Measurements from ENCODE around the gene DGKG. TPM values are rescaled to one million over a fixed set of nuclear protein-coding genes. Genes with fewer than 3 reads are reported as not detected.
A peak's percentile ranks its signal among the peaks of the same experiment; 100 is the strongest.

The DGKG gene
- total and polyA plus RNA-seq, 12 donors, result 7.2 to 75.7 (median 41.4) TPM

DNA sequence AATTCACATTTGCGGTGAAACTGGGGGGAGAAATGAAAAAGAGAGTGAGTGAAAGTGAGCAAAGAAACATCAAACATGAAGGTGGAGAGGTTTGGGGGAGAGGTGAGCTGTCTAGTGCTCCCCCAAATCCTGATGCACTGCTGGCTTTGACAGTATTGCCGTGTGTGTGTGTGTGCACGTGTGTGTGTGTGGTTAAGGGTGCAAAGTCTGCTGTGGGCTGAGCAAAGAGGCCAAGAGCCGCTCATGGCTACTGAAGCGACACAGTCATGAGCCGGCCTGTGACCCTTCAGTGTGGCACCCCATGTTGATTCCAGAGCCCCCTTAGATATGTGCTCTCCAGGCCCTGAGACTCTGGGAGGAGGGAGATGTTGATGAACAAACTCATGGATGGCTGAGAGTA lies 94.3 kb downstream of the DGKG start:
- ATAC-seq (no peak), DNase-seq (no peak)
- intact Hi-C loops (cut with DNase I), result no loop called here
- Histone ChIP-seq H3K36me3 (peaks cover 0 to 39% (median 0%) of the 10 kb centered on the region in 9 donors), H3K27me3 (peaks cover 0 to 3% (median 0%) of the 10 kb centered on the region in 7 donors), H3K4me3 (no peak overlapping the region), H3K9me3 (no peaks in the 10 kb centered on the region), H3K27ac (no peak overlapping the region), H3K4me1 (no peaks in the 10 kb centered on the region)
- WGBS, 2 donors, result 90 to 94% methylated on average over 6 of the region's 6 CpGs
- TF ChIP-seq, protein P1, sequence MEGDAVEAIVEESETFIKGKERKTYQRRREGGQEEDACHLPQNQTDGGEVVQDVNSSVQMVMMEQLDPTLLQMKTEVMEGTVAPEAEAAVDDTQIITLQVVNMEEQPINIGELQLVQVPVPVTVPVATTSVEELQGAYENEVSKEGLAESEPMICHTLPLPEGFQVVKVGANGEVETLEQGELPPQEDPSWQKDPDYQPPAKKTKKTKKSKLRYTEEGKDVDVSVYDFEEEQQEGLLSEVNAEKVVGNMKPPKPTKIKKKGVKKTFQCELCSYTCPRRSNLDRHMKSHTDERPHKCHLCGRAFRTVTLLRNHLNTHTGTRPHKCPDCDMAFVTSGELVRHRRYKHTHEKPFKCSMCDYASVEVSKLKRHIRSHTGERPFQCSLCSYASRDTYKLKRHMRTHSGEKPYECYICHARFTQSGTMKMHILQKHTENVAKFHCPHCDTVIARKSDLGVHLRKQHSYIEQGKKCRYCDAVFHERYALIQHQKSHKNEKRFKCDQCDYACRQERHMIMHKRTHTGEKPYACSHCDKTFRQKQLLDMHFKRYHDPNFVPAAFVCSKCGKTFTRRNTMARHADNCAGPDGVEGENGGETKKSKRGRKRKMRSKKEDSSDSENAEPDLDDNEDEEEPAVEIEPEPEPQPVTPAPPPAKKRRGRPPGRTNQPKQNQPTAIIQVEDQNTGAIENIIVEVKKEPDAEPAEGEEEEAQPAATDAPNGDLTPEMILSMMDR (IDR thresholded peaks at IDR 0.05), result no peak

DNA sequence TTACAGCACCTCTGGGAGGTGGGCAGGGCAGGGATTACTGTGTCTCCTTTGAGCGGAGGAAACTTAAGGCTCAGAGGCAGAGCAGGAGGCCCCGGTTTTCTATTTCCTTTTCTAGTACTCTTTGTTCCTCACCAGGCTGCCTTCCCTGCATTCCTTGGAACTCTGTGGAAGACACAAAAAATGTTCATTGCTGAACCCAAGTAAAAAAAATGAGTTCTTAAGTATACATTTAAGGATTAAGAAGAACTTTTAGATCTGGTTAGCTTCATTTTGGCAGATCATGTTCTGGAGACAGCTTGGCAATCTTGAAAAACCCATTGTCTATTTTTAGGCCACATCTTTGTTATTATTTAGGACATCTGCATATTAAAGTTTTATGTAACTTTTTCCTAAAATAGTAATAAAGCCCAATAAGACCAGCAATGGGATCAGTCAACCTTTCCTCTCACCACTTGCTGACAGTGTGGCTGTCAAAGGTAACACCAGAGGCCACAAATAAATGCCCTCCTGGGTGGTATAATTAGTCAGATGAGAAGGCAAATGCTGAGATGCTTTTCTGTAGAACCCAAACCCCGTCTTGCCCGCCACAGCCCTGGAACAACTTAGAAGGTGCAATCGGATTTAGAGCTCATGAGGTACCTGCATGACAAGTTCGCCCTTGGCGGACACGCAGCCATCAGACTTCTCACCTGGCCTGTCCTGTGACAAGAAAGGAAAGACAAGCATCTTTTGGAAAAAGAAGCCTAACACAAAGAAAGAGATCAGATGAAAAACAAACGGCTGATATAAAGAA lies 97.2 kb downstream of the DGKG start:
- Histone ChIP-seq H3K4me1 (peaks cover 0 to under 1% (median 0%) of the 10 kb centered on the region in 9 donors), H3K9me3 (no peaks in the 10 kb centered on the region), H3K36me3 (peaks cover 0 to 44% (median 0%) of the 10 kb centered on the region in 9 donors), H3K27ac (no peak overlapping the region), H3K27me3 (peaks cover 0 to 3% (median 0%) of the 10 kb centered on the region in 7 donors), H3K4me3 (no peak overlapping the region)
- 87 to 90% methylated on average over 9 of the region's 9 CpGs for WGBS, 2 donors
- no peak for ATAC-seq
- intact Hi-C loops (cut with DNase I), result loop anchor here in 2 of 10 donors (5.0 kb wide), 2 partner anchors 272 to 277 kb away; partner anchors contain the start of gene CRYGS (in 1 of the 2)
- DNase-seq, result no peak
- TF ChIP-seq, protein P1 (IDR thresholded peaks at IDR 0.05), result no peak

DNA sequence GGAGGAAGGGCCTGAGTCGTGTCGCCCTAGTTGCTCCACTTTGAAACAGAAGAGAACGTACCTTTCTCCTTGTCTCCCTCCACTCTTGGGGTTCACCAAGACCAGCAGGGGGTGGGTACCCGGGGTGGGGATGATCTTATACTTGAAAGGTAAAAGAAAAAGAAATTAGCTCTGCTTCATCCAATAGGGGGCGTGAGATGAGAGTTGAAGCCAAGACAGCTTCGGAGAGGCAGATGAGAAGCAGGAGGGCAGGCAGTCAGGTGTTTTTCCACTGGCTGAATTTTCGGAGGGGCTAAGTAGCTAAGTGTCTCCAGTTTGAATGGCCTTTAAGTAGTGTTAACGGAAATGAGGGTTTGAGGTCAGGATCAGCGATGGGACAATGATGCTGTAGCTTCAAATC lies 100.4 kb downstream of the DGKG start:
- Histone ChIP-seq H3K36me3 (peaks cover 0 to 39% (median 14%) of the 10 kb centered on the region in 9 donors), H3K9me3 (no peaks in the 10 kb centered on the region), H3K4me3 (no peak overlapping the region), H3K4me1 (peaks cover 0 to 6% (median 0%) of the 10 kb centered on the region in 9 donors), H3K27me3 (no peaks in the 10 kb centered on the region), H3K27ac (no peak overlapping the region)
- ATAC-seq (no peak), DNase-seq (no peak)
- TF ChIP-seq, protein P1 (IDR thresholded peaks at IDR 0.05), result peak in 1 of 9 donors; percentile 9
- intact Hi-C loops (cut with DNase I), result loop anchor here in 2 of 10 donors (5.0 kb wide), 2 partner anchors 276 to 281 kb away; partner anchors contain the start of gene CRYGS (in 1 of the 2)
- WGBS, 2 donors, result 51 to 55% methylated on average over 9 of the region's 9 CpGs

DNA sequence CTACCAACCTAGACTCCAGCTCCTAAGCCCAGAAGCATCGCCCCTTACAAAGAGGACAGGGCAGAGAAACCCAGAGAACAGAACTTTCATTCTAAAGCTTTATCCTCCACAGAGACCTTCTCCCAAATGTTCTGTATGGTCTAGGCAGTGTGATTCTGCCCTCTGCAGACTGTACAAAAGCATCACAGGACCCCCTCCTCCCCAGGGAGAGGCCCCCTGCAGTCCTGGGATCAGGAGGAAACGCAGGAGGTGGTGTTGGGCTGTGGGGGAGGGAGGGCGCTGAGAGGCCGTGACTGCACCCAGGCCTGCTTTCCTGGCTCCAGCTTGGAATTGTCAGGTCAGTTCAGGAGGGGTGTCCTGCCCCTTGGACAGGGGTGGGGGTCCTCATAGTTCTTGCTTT lies 101.3 kb downstream of the DGKG start:
- H3K9me3 ChIP-seq, result no peaks in the 10 kb centered on the region
- H3K27me3 ChIP-seq, result no peaks in the 10 kb centered on the region
- ATAC-seq (no peak), DNase-seq (no peak)
- H3K27ac ChIP-seq, result no peak overlapping the region
- peaks cover 0 to 6% (median 0%) of the 10 kb centered on the region in 9 donors for H3K4me1 ChIP-seq
- peaks cover 0 to 44% (median 14%) of the 10 kb centered on the region in 9 donors for H3K36me3 ChIP-seq
- 78 to 87% methylated on average over 4 of the region's 4 CpGs for WGBS, 2 donors
- TF ChIP-seq, protein P1 (IDR thresholded peaks at IDR 0.05), result no peak
- intact Hi-C loops (cut with DNase I), result loop anchor here in 2 of 10 donors (5.0 kb wide), 2 partner anchors 277 to 282 kb away; partner anchors contain the start of gene CRYGS (in 1 of the 2)
- H3K4me3 ChIP-seq, result no peak overlapping the region

All from heart right ventricle (tissue), 16 donors.